Astrocyte (in vitro differentiated cells and primary cell): ENCODE results near the gene ANXA10. TPM values are rescaled to one million over a fixed set of nuclear protein-coding genes. Genes with fewer than 3 reads are reported as not detected.
A peak's percentile ranks its signal among the peaks of the same experiment; 100 is the strongest.

ENCODE experiments used
- DNase-seq: peaks from one replicate; pipeline ENCODE4 v3.0.0-alpha.2; 2010; ENCODE audit warnings: low read depth
- FAIRE-seq: peaks from 2 replicates; lab custom pipeline; 2011; peaks lifted over from hg19 to GRCh38; lab: Jason Lieb, UNC
- H2AFZ ChIP-seq: 2 replicates; pipeline ENCODE4 v1.6.0; 2012; ENCODE audit warnings: low read depth, low read length, inconsistent platforms
- H3K27ac ChIP-seq: 2 replicates; pipeline ENCODE4 v1.5.1; 2011; ENCODE audit warnings: low read depth, low read length, inconsistent platforms
- H3K27me3 ChIP-seq: 2 replicates; pipeline ENCODE4 v1.6.0; 2011; ENCODE audit warnings: low read length, inconsistent platforms; ENCODE audit not compliant: insufficient read depth
- H3K36me3 ChIP-seq: 2 replicates; pipeline ENCODE4 v1.5.1; 2011; ENCODE audit warnings: low read length, inconsistent platforms; ENCODE audit not compliant: insufficient read depth
- H3K4me1 ChIP-seq: 2 replicates; pipeline ENCODE4 v1.5.1; 2011; ENCODE audit warnings: low read length, inconsistent platforms; ENCODE audit not compliant: insufficient read depth
- H3K4me2 ChIP-seq: 2 replicates; pipeline ENCODE4 v1.6.0; 2012; ENCODE audit warnings: low read length, inconsistent platforms
- H3K4me3 ChIP-seq: 2 replicates; pipeline ENCODE4 v1.5.1; 2011; ENCODE audit warnings: low read depth, mild to moderate bottlenecking, low read length, inconsistent platforms; ENCODE audit not compliant: insufficient read depth
- H3K79me2 ChIP-seq: 2 replicates; pipeline ENCODE4 v1.6.0; 2012; ENCODE audit warnings: mild to moderate bottlenecking, low read length, inconsistent platforms; ENCODE audit not compliant: insufficient read depth
- H3K9ac ChIP-seq: 2 replicates; pipeline ENCODE4 v1.6.0; 2012; ENCODE audit warnings: mild to moderate bottlenecking, low read length, inconsistent platforms
- H3K9me3 ChIP-seq: 2 replicates; pipeline ENCODE4 v1.5.1; 2012; ENCODE audit warnings: low read depth, mild to moderate bottlenecking, low read length, inconsistent platforms; ENCODE audit not compliant: insufficient read depth
- H4K20me1 ChIP-seq: 2 replicates; pipeline ENCODE4 v1.6.0; 2012; ENCODE audit warnings: low read length, inconsistent platforms; ENCODE audit not compliant: insufficient read depth
- H3K27ac Mint-ChIP-seq: one replicate; pipeline ENCODE4 v1.8.0; 2021; ENCODE audit warnings: mild to moderate bottlenecking, mixed read lengths; ENCODE audit not compliant: unreplicated experiment
- H3K27me3 Mint-ChIP-seq: one replicate; pipeline ENCODE4 v1.8.0; 2021; ENCODE audit warnings: low read depth, mixed read lengths; ENCODE audit not compliant: unreplicated experiment
- H3K36me3 Mint-ChIP-seq: one replicate; pipeline ENCODE4 v1.8.0; 2021; ENCODE audit warnings: low read depth, mixed read lengths; ENCODE audit not compliant: unreplicated experiment
- H3K4me1 Mint-ChIP-seq: one replicate; pipeline ENCODE4 v1.8.0; 2021; ENCODE audit warnings: low read depth, mixed read lengths; ENCODE audit not compliant: unreplicated experiment
- H3K4me3 Mint-ChIP-seq: one replicate; pipeline ENCODE4 v1.8.0; 2021; ENCODE audit warnings: mild to moderate bottlenecking, moderate library complexity, mixed read lengths; ENCODE audit not compliant: unreplicated experiment
- H3K9me3 Mint-ChIP-seq: one replicate; pipeline ENCODE4 v1.8.0; 2021; ENCODE audit warnings: mild to moderate bottlenecking, mixed read lengths; ENCODE audit not compliant: unreplicated experiment
- CTCF ChIP-seq: IDR thresholded peaks from 2 replicates; pipeline ENCODE4 v1.5.1; 2011; ENCODE audit warnings: low read depth, mild to moderate bottlenecking, inconsistent platforms, low read length, moderate library complexity; ENCODE audit not compliant: insufficient read depth
- EZH2 ChIP-seq: IDR thresholded peaks from 2 replicates; pipeline ENCODE4 v1.6.1; 2012; ENCODE audit warnings: mild to moderate bottlenecking, low read length, inconsistent platforms; ENCODE audit not compliant: insufficient read depth
- total RNA-seq: library from RNA; stranded (reverse); gene quantifications from 2 replicates; pipeline ENCODE4 v1.2.1, GENCODE V29; 2021

ANXA10 gene
- total RNA-seq, 1 donor from 2014 or later = not detected

GRCh38 chr4:168071304-168071703 lies 21.0 kb upstream of the ANXA10 start:
- no peaks in the 10 kb centered on the region for H3K27me3 Mint-ChIP-seq
- Histone ChIP-seq H3K4me1 (peaks cover 7% of the 10 kb centered on the region), H3K27me3 (no peaks in the 10 kb centered on the region), H3K9me3 (no peaks in the 10 kb centered on the region), H3K9ac (no peak overlapping the region), H3K79me2 (no peaks in the 10 kb centered on the region), H3K27ac (no peak overlapping the region), H4K20me1 (no peaks in the 10 kb centered on the region), H2AFZ (no peak overlapping the region), H3K4me3 (no peak overlapping the region), H3K4me2 (no peak overlapping the region), H3K36me3 (no peaks in the 10 kb centered on the region)
- DNase-seq = no peak
- no peaks in the 10 kb centered on the region for H3K4me1 Mint-ChIP-seq
- no peak for FAIRE-seq
- H3K4me3 Mint-ChIP-seq = no peak overlapping the region
- no peak overlapping the region for H3K27ac Mint-ChIP-seq
- peaks cover 1% of the 10 kb centered on the region for H3K9me3 Mint-ChIP-seq
- H3K36me3 Mint-ChIP-seq = no peaks in the 10 kb centered on the region
- no peak for TF ChIP-seq CTCF

DNA sequence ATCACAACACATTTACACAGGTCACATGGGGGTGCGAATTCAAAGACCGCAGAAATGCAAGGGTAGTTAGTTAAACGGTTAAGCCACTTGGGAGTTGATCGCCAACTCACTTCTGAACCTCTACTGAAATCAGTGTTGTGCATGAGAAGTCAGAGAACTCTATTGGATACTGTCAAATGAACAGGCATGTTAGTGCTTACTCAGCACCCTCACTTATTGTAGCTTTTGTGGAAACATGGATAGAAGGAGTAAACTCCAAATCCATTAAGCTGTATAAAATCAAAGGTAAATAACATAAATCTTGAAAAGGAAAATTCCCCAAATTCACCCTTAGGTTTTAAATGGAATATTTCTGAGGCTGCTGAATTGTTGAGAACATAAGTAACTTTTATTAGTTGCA lies 17.5 kb upstream of the ANXA10 start:
- no peaks in the 10 kb centered on the region for H3K4me1 Mint-ChIP-seq
- Histone ChIP-seq H3K9me3 (no peaks in the 10 kb centered on the region), H3K36me3 (no peaks in the 10 kb centered on the region), H3K4me1 (peaks cover 7% of the 10 kb centered on the region), H2AFZ (no peak overlapping the region), H4K20me1 (no peaks in the 10 kb centered on the region), H3K9ac (no peak overlapping the region), H3K4me3 (no peak overlapping the region), H3K79me2 (no peaks in the 10 kb centered on the region), H3K27ac (no peak overlapping the region), H3K4me2 (no peak overlapping the region), H3K27me3 (no peaks in the 10 kb centered on the region)
- FAIRE-seq (no peak), DNase-seq (no peak)
- no peak overlapping the region for H3K4me3 Mint-ChIP-seq
- H3K36me3 Mint-ChIP-seq = no peaks in the 10 kb centered on the region
- TF ChIP-seq EZH2 (no peak), CTCF (no peak)
- no peaks in the 10 kb centered on the region for H3K9me3 Mint-ChIP-seq
- no peaks in the 10 kb centered on the region for H3K27me3 Mint-ChIP-seq
- H3K27ac Mint-ChIP-seq = no peak overlapping the region

DNA sequence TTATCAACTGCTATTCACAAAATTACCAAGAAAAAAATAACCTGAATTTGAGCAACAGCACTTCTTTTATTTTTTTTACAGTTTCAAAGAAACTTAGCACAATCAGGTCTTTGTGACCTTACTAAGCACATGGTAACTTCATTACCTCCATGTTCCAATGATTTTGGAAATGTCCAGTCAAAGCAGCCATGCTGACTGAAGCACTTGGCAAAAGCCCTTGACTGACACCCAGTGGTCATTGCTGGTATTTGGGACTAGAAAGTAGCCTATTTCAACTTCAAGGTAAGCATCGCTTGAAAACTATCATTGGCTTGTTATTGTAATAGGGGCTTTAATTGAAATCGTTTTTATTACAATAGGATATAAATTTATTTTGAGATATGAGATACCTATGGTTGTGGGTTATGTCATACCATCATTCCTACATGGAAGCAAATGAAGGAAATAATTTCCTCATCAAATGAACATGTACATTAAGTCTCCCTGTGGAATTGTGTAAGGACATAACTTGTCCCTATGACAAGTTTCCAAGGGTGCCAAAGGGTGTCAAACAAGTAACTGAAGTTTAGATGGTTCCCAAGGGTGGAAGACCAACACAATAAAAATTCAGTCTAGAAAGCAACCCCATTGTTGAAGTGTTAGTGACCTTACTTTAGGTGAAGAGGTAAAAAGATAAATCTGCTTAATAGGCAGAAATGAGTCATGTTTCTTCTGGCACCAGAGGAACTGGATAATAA lies 15.2 kb upstream of the ANXA10 start:
- Histone ChIP-seq H3K4me1 (no peaks in the 10 kb centered on the region), H3K4me2 (no peak overlapping the region), H3K9me3 (no peaks in the 10 kb centered on the region), H3K9ac (no peak overlapping the region), H4K20me1 (no peaks in the 10 kb centered on the region), H3K79me2 (no peaks in the 10 kb centered on the region), H3K36me3 (no peaks in the 10 kb centered on the region), H2AFZ (no peak overlapping the region), H3K4me3 (no peak overlapping the region), H3K27ac (no peak overlapping the region), H3K27me3 (no peaks in the 10 kb centered on the region)
- TF ChIP-seq CTCF (peak; percentile 97), EZH2 (no peak)
- Mint-ChIP-seq H3K27me3 (no peaks in the 10 kb centered on the region), H3K36me3 (no peaks in the 10 kb centered on the region), H3K27ac (no peak overlapping the region), H3K4me3 (no peak overlapping the region), H3K4me1 (no peaks in the 10 kb centered on the region), H3K9me3 (no peaks in the 10 kb centered on the region)
- FAIRE-seq (no peak), DNase-seq (peak; percentile 36)
